HepG2 (cell line): ENCODE results near the gene GEMIN2. TPM values are rescaled to one million over a fixed set of nuclear protein-coding genes. Genes with fewer than 3 reads are reported as not detected.
"Not testable (repeated sequence)": the region's sequence is repeated elsewhere in the genome, so short reads cannot be mapped to it uniquely, and the experiment has no call there.

Experiments
- ATAC-seq: fragments of 200-7000 bp; cut with Tn5 transposase; 3 replicates; pipeline ENCODE4 v1.9.1; 2020; ENCODE audit warnings: mild to moderate bottlenecking, moderate library complexity
- BruUV-seq: library from RNA; stranded (reverse); fragments of 400-500 nt; replicated peaks from 2 replicates; lab custom pipeline; 2021; lab: Mats Ljungman, UMichigan
- CTCF ChIA-PET: fragments of 300-600 bp; formaldehyde crosslinking; extraction: SDS; loops from one replicate; lab custom pipeline; 2021; ENCODE audit warnings: low total read pairs, inconsistent platforms, low intra/inter-chr PET ratio; lab: Yijun Ruan, JAX
- POLR2A ChIA-PET: fragments of 350-600 bp; sonication (Branson Sonifier 250); formaldehyde crosslinking; loops from one replicate; lab custom pipeline; 2020; ENCODE audit warnings: antibody characterized with exemption, inconsistent platforms; lab: Yijun Ruan, JAX
- DNase-seq: peaks from one replicate; pipeline ENCODE4 v3.0.0-alpha.2; 2015; ENCODE audit warnings: low spot score
- FAIRE-seq: peaks from 3 replicates; lab custom pipeline; 2011; peaks lifted over from hg19 to GRCh38; lab: Jason Lieb, UNC
- H2AFZ ChIP-seq: one replicate; pipeline ENCODE4 v1.6.1; 2011; ENCODE audit warnings: low read length, inconsistent platforms
- H3K27ac ChIP-seq: fragments of 300-600 bp; 3 replicates; pipeline ENCODE4 v1.8.0; 2011; ENCODE audit warnings: mixed run types, mild to moderate bottlenecking, mixed read lengths, low read length, inconsistent platforms; ENCODE audit not compliant: insufficient read depth; ENCODE audit errors: extremely low read length
- H3K27me3 ChIP-seq, 2 experiments: fragments of 200-600 bp in 1 of 2; 2 replicates in 1 of 2; 3 replicates in 1 of 2; pipeline versions ENCODE4 v1.6.0 to v1.8.0; 2011; ENCODE audit warnings: low read length in 2 of 2, mild to moderate bottlenecking in 2 of 2, moderate library complexity in 2 of 2, inconsistent platforms in 1 of 2; ENCODE audit not compliant: insufficient read depth in 2 of 2, control insufficient read depth in 1 of 2
- H3K36me3 ChIP-seq, 2 experiments: fragments of 200-600 bp in 1 of 2; replicated peaks in 1 of 2; 2 replicates in 1 of 2; 3 replicates in 1 of 2; pipeline versions ENCODE4 v1.5.1 to v1.8.0; 2011; ENCODE audit warnings: low read length in 2 of 2, inconsistent platforms in 1 of 2; ENCODE audit not compliant: insufficient read depth in 2 of 2, control insufficient read depth in 1 of 2
- H3K4me1 ChIP-seq: 2 replicates; pipeline ENCODE4 v1.5.1; 2012; ENCODE audit warnings: low read length, inconsistent platforms; ENCODE audit not compliant: insufficient read depth
- H3K4me2 ChIP-seq: 2 replicates; pipeline ENCODE4 v1.6.0; 2011; ENCODE audit warnings: low read depth, low read length, inconsistent platforms
- H3K4me3 ChIP-seq, 3 experiments: fragments of 200-600 bp in 1 of 3; sonication (generic), shearing (Covaris generic) in 1 of 3; replicated peaks in 1 of 3; 2 replicates each; pipeline ENCODE4 v1.5.1; 2011 to 2016; ENCODE audit warnings: low read length in 3 of 3, inconsistent platforms in 2 of 3, low read depth in 2 of 3, mild to moderate bottlenecking in 2 of 3, control low read depth in 1 of 3, mixed read lengths in 1 of 3; ENCODE audit not compliant: insufficient read depth in 1 of 3
- H3K79me2 ChIP-seq: one replicate; pipeline ENCODE4 v1.6.1; 2011; ENCODE audit warnings: low read length, inconsistent platforms; ENCODE audit not compliant: insufficient read depth
- H3K9ac ChIP-seq: 2 replicates; pipeline ENCODE4 v1.6.0; 2011; ENCODE audit warnings: mild to moderate bottlenecking, low read depth, low read length, inconsistent platforms; ENCODE audit not compliant: insufficient read depth
- H3K9me3 ChIP-seq: 2 replicates; pipeline ENCODE4 v1.5.1; 2012; ENCODE audit warnings: mild to moderate bottlenecking, low read length
- H4K20me1 ChIP-seq: 2 replicates; pipeline ENCODE4 v1.6.0; 2011; ENCODE audit warnings: inconsistent platforms, mild to moderate bottlenecking, low read length, moderate library complexity; ENCODE audit not compliant: insufficient read depth
- ADNP ChIP-seq: sonication (generic); formaldehyde crosslinking; IDR thresholded peaks from 2 replicates; pipeline ENCODE4 v1.4.0; 2020; ENCODE audit warnings: missing genetic modification reagents
- KLF16 ChIP-seq, 2 experiments: sonication (generic) in 1 of 2; formaldehyde crosslinking in 1 of 2; IDR thresholded peaks; 2 replicates each; pipeline versions ENCODE4 v1.6.1 to v1.8.0; 2016 to 2023; ENCODE audit warnings: missing genetic modification reagents in 2 of 2, missing compliant biosample characterization in 1 of 2
- MAFG ChIP-seq: sonication (generic); formaldehyde crosslinking; IDR thresholded peaks from 2 replicates; pipeline ENCODE4 v1.5.1; 2020; ENCODE audit warnings: mild to moderate bottlenecking, missing genetic modification reagents
- POGZ ChIP-seq: sonication (generic); formaldehyde crosslinking; IDR thresholded peaks from 2 replicates; pipeline ENCODE4 v1.4.0; 2020; ENCODE audit warnings: mild to moderate bottlenecking, missing genetic modification reagents
- RBFOX2 ChIP-seq: fragments of 200-400 bp; formaldehyde crosslinking; IDR thresholded peaks from 2 replicates; pipeline ENCODE4 v1.6.1; 2017; ENCODE audit warnings: low read depth, mild to moderate bottlenecking, low read length
- ZBTB38 ChIP-seq: sonication (generic); formaldehyde crosslinking; IDR thresholded peaks from 2 replicates; pipeline ENCODE4 v1.5.1; 2020; ENCODE audit warnings: mild to moderate bottlenecking, missing genetic modification reagents
- WGBS: methylation state at CpG from one replicate; pipeline ENCODE4 v1.1.6; 2017; ENCODE audit warnings: low lambda C conversion rate; 5-methylcytosine and 5-hydroxymethylcytosine counted together
- in situ Hi-C: cut with HindIII; loops from 2 replicates; pipeline ENCODE4 v1.10.0; 2017; ENCODE audit warnings: low pct_unique_long_range_greater_than_20kb; ENCODE audit not compliant: extremely low pct_ligation_motif_present
- intact Hi-C: fragments of 100-400 bp; cut with micrococcal nuclease; formaldehyde crosslinking; loops from one replicate; pipeline ENCODE4 v1.10.0; 2022; ENCODE audit not compliant: unreplicated experiment
- polyA plus RNA-seq, 8 experiments: library from polyadenylated mRNA; depleted of rRNA in 3 of 8; stranded (reverse) in 7 of 8; unstranded in 1 of 8; fragments of >200 nt; fragmentation: Illumina TruSeq in 4 of 8; extraction: Trizol in 4 of 8; gene quantifications; 2 replicates each; pipeline versions ENCODE4 v1.2.1 to v1.2.3, GENCODE V29; 2011 to 2016; ENCODE audit warnings: low read depth in 4 of 8, missing spikeins in 1 of 8, mixed read lengths in 1 of 8; ENCODE audit not compliant: insufficient read depth in 1 of 8
- total RNA-seq, 5 experiments: library from RNA; depleted of rRNA; stranded (reverse); fragments of >200 nt; fragmentation: Illumina TruSeq; extraction: Trizol; gene quantifications; 2 replicates each; pipeline ENCODE4 v1.2.3, GENCODE V29; 2016; ENCODE audit warnings: low read depth in 1 of 5
- TF ChIP-seq, protein P1 (sequence below): sonication (generic); formaldehyde crosslinking; IDR thresholded peaks from 2 replicates; pipeline ENCODE4 v1.4.0; 2020; ENCODE audit warnings: missing genetic modification reagents
- TF ChIP-seq, protein P2 (sequence below): sonication (generic); formaldehyde crosslinking; IDR thresholded peaks from 2 replicates; pipeline ENCODE4 v1.4.0; 2020; ENCODE audit warnings: missing genetic modification reagents
- TF ChIP-seq, protein P3 (sequence below): IDR thresholded peaks from 2 replicates; pipeline ENCODE4 v1.6.1; 2012; ENCODE audit warnings: low read depth, low read length, improper control_type of control experiment

GEMIN2 gene
- total and polyA plus RNA-seq, 2 of the 13 experiments (the other 11 are each of a cell fraction or from before 2014, with no cell fraction given) = 54.8 to 110 TPM

- TF ChIP-seq ADNP (CRISPR knock-in tag) = no peak
- no peak for TF ChIP-seq MAFG (CRISPR knock-in tag)
- peak in 1 of 2 experiments; percentile 70; a peak in 1 of 4 replicates for TF ChIP-seq KLF16 (CRISPR knock-in tag; IDR thresholded peaks at IDR 0.05)
- TF ChIP-seq, all 625 proteins: peak for 89
Observed at GRCh38 chr14:39097159-39097558, 17.0 kb upstream of the GEMIN2 start (continued).

DNA sequence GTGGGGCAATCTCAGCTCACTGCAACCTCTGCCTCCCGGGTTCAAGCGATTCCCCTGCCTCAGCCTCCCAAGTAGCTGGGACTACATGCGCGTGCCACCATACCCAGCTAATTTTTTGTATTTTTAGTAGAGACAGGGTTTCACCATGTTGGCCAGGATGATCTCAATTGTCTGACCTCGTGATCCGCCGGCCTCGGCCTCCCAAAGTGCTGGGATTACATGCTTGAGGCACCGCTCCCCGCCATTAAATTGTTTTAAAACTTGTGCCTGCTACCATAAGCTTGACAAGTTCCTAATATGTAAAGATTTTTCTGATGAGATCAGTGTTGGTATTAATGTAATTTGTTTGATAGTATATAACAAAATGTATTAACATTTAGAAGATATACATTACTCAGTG is 14.9 kb upstream of the GEMIN2 start:
- intact Hi-C loops, FAIRE-seq, CTCF ChIA-PET, DNase-seq, in situ Hi-C loops, BruUV-seq, H2AFZ ChIP-seq, ATAC-seq, H3K9me3 ChIP-seq, H3K9ac ChIP-seq, H3K27ac ChIP-seq, H3K27me3 ChIP-seq: not testable (repeated sequence)
- peaks cover 16 to 30% of the 10 kb centered on the region in 2 experiments for H3K36me3 ChIP-seq
- TF ChIP-seq, protein P1, sequence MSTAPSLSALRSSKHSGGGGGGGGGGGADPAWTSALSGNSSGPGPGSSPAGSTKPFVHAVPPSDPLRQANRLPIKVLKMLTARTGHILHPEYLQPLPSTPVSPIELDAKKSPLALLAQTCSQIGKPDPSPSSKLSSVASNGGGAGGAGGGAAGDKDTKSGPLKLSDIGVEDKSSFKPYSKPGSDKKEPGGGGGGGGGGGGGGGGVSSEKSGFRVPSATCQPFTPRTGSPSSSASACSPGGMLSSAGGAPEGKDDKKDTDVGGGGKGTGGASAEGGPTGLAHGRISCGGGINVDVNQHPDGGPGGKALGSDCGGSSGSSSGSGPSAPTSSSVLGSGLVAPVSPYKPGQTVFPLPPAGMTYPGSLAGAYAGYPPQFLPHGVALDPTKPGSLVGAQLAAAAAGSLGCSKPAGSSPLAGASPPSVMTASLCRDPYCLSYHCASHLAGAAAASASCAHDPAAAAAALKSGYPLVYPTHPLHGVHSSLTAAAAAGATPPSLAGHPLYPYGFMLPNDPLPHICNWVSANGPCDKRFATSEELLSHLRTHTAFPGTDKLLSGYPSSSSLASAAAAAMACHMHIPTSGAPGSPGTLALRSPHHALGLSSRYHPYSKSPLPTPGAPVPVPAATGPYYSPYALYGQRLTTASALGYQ (CRISPR knock-in tag) = 0 out of 2 replicates have a peak, but pooled peaks have one; percentile 29
- TF ChIP-seq RBFOX2 (0 out of 2 replicates have a peak, but pooled peaks have one; percentile 30), POGZ (CRISPR knock-in tag) (peak; percentile 36; the same call in 1 of the 2 replicates), ZBTB38 (CRISPR knock-in tag) (peak; percentile 56; the same call in 1 of the 2 replicates)
- TF ChIP-seq, protein P2, sequence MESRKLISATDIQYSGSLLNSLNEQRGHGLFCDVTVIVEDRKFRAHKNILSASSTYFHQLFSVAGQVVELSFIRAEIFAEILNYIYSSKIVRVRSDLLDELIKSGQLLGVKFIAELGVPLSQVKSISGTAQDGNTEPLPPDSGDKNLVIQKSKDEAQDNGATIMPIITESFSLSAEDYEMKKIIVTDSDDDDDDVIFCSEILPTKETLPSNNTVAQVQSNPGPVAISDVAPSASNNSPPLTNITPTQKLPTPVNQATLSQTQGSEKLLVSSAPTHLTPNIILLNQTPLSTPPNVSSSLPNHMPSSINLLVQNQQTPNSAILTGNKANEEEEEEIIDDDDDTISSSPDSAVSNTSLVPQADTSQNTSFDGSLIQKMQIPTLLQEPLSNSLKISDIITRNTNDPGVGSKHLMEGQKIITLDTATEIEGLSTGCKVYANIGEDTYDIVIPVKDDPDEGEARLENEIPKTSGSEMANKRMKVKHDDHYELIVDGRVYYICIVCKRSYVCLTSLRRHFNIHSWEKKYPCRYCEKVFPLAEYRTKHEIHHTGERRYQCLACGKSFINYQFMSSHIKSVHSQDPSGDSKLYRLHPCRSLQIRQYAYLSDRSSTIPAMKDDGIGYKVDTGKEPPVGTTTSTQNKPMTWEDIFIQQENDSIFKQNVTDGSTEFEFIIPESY (CRISPR knock-in tag) = peak; percentile 51; the same call in 1 of the 2 replicates
- TF ChIP-seq, protein P3, sequence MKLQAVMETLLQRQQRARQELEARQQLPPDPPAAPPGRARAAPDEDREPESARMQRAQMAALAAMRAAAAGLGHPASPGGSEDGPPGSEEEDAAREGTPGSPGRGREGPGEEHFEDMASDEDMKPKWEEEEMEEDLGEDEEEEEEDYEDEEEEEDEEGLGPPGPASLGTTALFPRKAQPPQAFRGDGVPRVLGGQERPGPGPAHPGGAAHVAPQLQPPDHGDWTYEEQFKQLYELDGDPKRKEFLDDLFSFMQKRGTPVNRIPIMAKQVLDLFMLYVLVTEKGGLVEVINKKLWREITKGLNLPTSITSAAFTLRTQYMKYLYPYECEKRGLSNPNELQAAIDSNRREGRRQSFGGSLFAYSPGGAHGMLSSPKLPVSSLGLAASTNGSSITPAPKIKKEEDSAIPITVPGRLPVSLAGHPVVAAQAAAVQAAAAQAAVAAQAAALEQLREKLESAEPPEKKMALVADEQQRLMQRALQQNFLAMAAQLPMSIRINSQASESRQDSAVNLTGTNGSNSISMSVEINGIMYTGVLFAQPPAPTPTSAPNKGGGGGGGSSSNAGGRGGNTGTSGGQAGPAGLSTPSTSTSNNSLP = 0 out of 2 replicates have a peak, but pooled peaks have one; percentile 10
- H3K79me2 ChIP-seq = peaks cover 88% of the 10 kb centered on the region
- 94% methylated on average over 10 of the region's 10 CpGs for whole genome bisulfite sequencing
- POLR2A ChIA-PET = interaction anchor here (1.5 to 4.1 kb wide), 6 partner anchors 15 to 333 kb away, joined by 3 to 25 read pairs (median 9); partner anchors contain the start of genes FBXO33, GEMIN2, PNN and TRAPPC6B
- peak overlapping the region in 1 of 3 experiments; percentile 8; a peak in 2 of 6 replicates for H3K4me3 ChIP-seq
- H3K4me1 ChIP-seq = peaks cover 81% of the 10 kb centered on the region
- H4K20me1 ChIP-seq = peaks cover 77% of the 10 kb centered on the region
- peak overlapping the region; percentile 78 for H3K4me2 ChIP-seq
